ENCODE results near the gene SAE1.
"Not testable (repeated sequence)": the region's sequence is repeated elsewhere in the genome, so short reads cannot be mapped to it uniquely, and the experiment has no call there.

Gene SAE1

GRCh38 chr19:47132194-47132852, 1.7 kb downstream of the SAE1 start:
- no peak for DNase-seq

DNA sequence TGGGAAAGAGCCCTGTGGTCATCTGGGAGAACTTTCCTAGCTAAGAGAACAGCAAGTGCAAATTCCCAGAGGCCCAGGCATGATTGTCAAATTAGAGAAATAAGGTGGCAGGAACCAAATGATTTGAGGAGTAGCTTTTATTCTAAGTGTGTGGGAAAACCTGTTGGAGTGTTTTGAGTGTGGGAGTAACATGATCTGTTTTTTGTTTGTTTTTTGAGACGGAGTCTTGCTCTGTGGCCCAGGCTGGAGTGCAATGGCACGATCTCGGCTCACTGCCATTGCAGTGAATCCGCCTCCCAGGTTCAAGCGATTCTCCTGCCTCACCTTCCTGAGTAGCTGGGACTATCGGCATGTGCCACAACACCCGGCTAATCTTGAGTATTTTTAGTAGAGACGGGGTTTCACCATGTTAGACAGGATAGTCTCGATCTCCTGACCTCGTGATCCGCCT, 2.4 kb downstream of the SAE1 start:
- no peak for DNase-seq

DNA sequence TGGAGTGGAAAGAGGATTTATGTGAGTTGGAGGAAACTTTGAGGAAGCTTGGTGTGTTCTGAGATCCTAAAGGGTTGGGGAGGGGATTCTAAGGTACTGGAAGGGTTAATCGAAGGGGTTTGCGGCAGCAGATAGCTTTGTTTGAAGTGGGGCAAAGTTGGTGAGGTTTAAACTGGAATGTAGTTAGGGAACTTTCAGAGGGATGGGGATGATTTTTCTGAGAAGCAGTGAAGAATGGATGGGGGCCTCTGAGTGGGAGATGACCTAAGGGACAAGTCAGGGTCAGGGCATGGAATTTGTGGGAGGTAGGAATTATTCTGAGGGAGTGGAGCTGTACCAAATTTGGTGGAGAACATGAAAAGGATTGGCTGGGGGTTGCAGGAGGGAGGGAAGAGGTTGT, 3.9 kb downstream of the SAE1 start:
- no peak for DNase-seq

DNA sequence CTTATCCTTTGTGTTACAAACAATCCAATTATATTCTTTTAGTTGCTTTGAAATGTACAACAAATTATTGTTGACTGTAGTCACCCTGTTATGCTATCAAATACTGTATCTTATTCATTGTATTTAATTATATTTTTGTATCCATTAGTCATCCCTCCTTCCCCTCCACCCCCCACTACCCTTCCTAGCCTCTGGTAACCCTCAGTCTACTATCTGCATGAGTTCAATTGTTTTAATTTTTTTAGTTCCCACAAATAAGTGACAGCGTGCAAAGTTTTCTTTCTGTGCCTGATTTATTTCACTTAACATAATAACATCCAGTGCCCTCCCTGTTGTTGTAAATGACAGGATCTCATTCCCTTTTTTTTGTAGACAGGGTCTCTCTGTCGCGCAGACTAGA, 4.5 kb downstream of the SAE1 start:
- no peak for DNase-seq

- DNase-seq = not testable (repeated sequence)
These were observed 10.6 kb downstream of the SAE1 start for GRCh38 chr19:47141252-47141651.

DNA sequence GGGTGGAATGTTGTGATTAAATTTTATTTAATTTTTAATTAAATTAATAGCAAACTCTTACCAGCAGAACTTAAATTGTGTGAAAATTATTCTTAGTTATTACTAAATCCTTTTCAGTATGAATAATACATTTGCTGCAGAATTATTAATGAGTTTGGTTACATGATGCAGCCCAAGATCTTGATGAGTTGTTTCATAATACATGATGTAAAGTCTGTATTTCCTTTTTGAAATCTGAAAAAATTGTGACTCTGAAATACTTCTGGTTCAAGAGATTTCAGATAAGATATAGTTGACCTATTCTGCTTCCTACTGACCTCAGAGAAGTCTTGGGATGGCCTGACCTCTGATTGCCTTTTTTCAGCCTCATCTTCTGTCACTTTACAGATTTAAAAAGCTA, 11.1 kb downstream of the SAE1 start:
- no peak for DNase-seq

DNA sequence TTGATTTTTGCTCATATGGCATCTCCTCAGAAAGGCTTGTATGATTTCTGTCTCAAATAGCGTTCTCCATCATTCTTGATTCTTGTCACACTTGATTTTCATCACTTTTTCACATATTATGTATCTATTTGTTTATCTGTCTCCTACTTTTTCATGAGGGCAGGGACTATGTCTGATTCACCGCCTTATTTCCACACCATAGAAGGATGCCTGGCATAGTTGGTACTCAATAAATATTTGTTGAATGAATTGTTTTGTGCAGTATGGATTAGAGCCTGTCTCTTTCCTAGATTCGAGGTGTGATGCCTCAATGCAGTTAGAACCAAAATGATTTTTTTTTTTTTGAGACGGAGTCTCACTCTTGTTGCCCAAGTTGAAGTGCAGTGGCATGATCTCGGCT, 12.1 kb downstream of the SAE1 start:
- no peak for DNase-seq

GRCh38 chr19:47143322-47144073, 12.9 kb downstream of the SAE1 start:
- DNase-seq = no peak

DNA sequence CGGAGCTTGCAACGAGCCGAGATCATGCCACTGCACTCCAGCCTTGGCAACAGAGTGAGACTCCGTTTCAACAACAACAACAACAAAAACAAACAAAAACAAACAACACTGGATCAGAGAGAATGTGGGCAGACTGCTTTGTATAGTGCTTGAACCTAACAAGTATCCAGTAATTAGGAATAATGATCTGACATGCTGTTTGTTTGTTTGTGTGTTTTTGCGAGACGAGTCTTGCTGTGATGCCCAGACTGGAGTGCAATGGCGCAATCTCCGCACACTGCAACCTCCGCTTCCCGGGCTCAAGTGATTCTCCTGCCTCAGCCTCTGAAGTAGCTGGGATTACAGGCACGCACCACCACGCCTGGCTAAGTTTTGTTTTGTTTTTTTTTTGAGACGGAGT, 14.0 kb downstream of the SAE1 start:
- DNase-seq = no peak

- no peak for DNase-seq
These were observed 15.2 kb downstream of the SAE1 start for GRCh38 chr19:47145639-47146486.

GRCh38 chr19:47146920-47147319, 16.3 kb downstream of the SAE1 start:
- DNase-seq = no peak

GRCh38 chr19:47151627-47152026, 21.0 kb downstream of the SAE1 start:
- DNase-seq = no peak

GRCh38 chr19:47152205-47152604, 21.6 kb downstream of the SAE1 start:
- no peak for DNase-seq

- no peak for DNase-seq
These were observed 22.0 kb downstream of the SAE1 start for GRCh38 chr19:47152632-47153031.

- no peak for DNase-seq
These were observed 22.6 kb downstream of the SAE1 start for GRCh38 chr19:47153266-47153665.

DNA sequence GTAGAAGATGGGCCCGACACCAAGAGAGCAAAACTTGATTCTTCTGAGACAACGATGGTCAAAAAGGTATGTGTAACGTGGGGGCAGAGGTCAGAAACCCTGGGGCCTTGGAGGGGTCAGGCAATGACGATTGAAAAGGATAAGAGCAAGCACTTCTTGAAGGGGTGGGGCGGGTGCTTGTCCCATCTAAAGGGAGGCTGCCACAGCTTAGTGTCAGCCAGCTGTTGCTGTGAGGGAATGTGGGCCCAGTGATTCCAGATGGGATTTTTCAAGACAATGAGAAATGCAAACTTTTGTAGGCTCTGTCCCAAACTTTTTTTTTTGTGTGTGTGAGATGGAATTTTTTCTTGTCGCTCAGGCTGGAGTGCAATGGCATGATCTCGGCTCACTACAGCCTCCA, 24.5 kb downstream of the SAE1 start:
- no peak for DNase-seq

- DNase-seq = no peak
These were observed 26.3 kb downstream of the SAE1 start for GRCh38 chr19:47156861-47157430.

DNA sequence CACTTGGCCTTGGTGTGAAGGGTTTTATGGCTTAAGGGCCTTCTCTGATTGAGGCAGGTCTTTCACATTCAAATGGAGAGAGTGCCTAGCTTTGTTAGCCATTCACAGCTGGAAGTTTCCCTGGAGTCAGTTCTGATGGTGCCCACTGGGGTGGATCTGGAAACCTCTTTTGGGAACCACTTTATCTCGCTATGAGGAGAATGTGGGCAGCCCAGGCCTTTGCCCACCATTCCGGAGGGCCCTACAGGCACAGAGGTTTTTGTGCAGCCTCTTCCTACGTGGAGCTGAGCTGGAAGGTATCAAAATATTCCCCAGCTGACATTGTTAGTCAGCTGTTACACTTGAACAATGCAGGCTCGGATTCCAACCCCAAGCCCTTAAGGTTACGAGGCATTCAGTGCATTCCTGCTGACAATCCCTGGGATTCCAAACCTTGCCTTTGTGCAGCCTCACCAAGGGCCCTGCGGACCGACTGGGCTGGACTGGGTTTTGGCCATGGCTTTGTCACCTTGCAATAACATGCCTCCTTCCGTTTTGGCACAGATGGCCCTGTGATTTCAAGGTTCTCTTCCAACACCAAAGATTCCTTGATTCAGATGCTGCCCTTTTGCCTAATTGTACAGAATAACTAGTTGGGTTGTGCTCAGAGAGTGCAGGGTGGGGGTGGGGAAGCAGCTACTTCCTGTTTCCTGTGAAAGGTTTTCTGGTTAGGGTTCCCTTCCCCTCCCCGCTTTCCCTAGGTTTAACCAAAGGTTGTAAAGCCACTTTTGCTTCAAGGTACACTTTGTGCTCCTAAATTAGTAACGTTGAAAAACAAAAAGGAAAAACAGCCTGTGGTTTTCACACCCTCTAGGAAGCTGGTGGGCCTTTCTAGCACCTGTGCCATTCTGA, 27.0 kb downstream of the SAE1 start:
- DNase-seq = no peak

GRCh38 chr19:47158367-47158791, 27.7 kb downstream of the SAE1 start:
- no peak for DNase-seq

- DNase-seq = no peak
These were observed 28.4 kb downstream of the SAE1 start for GRCh38 chr19:47158879-47159503.

DNA sequence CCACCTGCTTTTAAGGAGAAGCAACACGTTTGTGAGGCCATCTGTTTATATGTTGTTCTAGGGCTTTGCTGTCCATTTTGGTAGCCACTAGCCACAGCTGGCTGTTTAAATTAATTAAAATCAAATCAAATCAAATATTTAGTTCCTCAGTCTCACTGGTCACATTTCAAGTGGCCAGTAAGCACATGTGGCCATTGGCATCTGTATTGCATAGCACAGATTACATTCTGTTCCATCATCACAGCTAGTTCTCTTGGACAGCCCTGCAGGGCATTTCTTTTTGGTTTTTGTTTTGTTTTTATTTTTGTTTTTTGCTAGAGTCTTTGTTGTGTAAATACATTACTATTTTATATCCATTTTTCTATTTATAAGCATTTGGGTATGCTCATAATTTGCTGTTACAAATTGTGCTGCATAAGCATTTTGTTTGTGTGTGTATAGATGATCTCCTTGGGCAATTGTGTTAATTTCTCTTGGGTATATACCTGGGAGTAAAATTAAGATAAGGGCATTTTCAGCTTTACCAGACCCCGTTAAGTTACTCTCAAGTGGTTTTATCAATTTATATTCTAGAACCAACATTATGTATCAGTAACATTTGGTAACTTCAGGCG, 31.3 kb downstream of the SAE1 start:
- no peak for DNase-seq
